CD4-positive, alpha-beta T cell treated with Interleukin-4 for 1 hour (primary cell): ENCODE results near the gene NOS3.
"Not testable (repeated sequence)": the region's sequence is repeated elsewhere in the genome, so short reads cannot be mapped to it uniquely, and the experiment has no call there.

Experiments used
- DNase-seq, 2 donors: peaks; one replicate each; pipeline ENCODE4 v3.0.0-alpha.2; 2020 to 2022

Gene NOS3

GRCh38 chr7:151005566-151005965, 14.7 kb downstream of the NOS3 start:
- DNase-seq, result no peak

GRCh38 chr7:151006590-151007300, 15.9 kb downstream of the NOS3 start:
- DNase-seq, result no peak

GRCh38 chr7:151007469-151007898, 16.7 kb downstream of the NOS3 start:
- no peak for DNase-seq

GRCh38 chr7:151008143-151008510, 17.3 kb downstream of the NOS3 start:
- DNase-seq, result peak in 1 of 2 donors; percentile 69

- peak; percentile 76 to 87 for DNase-seq
These were observed 17.9 kb downstream of the NOS3 start for GRCh38 chr7:151008511-151009323.

- DNase-seq, result no peak
These were observed 18.7 kb downstream of the NOS3 start for GRCh38 chr7:151009327-151010036.

- no peak for DNase-seq
These were observed 19.2 kb downstream of the NOS3 start for GRCh38 chr7:151010037-151010306.

GRCh38 chr7:151010307-151011096, 19.7 kb downstream of the NOS3 start:
- peak; percentile 45 to 61 for DNase-seq

GRCh38 chr7:151011097-151011409, 20.2 kb downstream of the NOS3 start:
- DNase-seq, result no peak

- DNase-seq, result not testable (repeated sequence)
These were observed 20.8 kb downstream of the NOS3 start for GRCh38 chr7:151011616-151012015.

- DNase-seq, result no peak
These were observed 21.3 kb downstream of the NOS3 start for GRCh38 chr7:151012031-151012692.

GRCh38 chr7:151012911-151013347, 22.1 kb downstream of the NOS3 start:
- peak in 1 of 2 donors; percentile 27 for DNase-seq

GRCh38 chr7:151013356-151013732, 22.5 kb downstream of the NOS3 start:
- no peak for DNase-seq

GRCh38 chr7:151013733-151014497, 23.1 kb downstream of the NOS3 start:
- DNase-seq, result peak; percentile 96 to 97

GRCh38 chr7:151014950-151015349, 24.1 kb downstream of the NOS3 start:
- DNase-seq, result peak; percentile 44 to 51

- no peak for DNase-seq
These were observed 25.1 kb downstream of the NOS3 start for GRCh38 chr7:151015967-151016366.

GRCh38 chr7:151016505-151016904, 25.7 kb downstream of the NOS3 start:
- DNase-seq, result no peak

- DNase-seq, result no peak
These were observed 26.1 kb downstream of the NOS3 start for GRCh38 chr7:151016942-151017341.

GRCh38 chr7:151017370-151017952, 26.6 kb downstream of the NOS3 start:
- DNase-seq, result no peak

GRCh38 chr7:151017953-151018420, 27.2 kb downstream of the NOS3 start:
- peak; percentile 79 to 81 for DNase-seq
